ENCODE measurements around the gene TPRG1L.
"Not testable (repeated sequence)": the region's sequence is repeated elsewhere in the genome, so short reads cannot be mapped to it uniquely, and the experiment has no call there.

TPRG1L gene

GRCh38 chr1:3624200-3625136 lies at the start of gene TPRG1L:
Gene TPRG1L, plus strand, starts transcription at chr1:3625015. Its CDS starts 58 bp downstream, at chr1:3625073.
- H3K4me2 ChIP-seq (ENCODE audit: insufficient read depth, low read length): peak within 1 kb of the TSS; percentile 92
- H3K27ac ChIP-seq (ENCODE audit: low read length): peak within 1 kb of the TSS; percentile 70
- peak; percentile 94 for ATAC-seq (ENCODE audit: insufficient read depth, low read depth)
- peak within 1 kb of the TSS; percentile 94 for H2AFZ ChIP-seq (ENCODE audit: low read depth, low read length)
- H3K27me3 ChIP-seq (ENCODE audit: insufficient read depth, low read length, poor library complexity): no peaks in the 10 kb centered on the region
- peaks cover 22% of the 10 kb centered on the region for H3K36me3 ChIP-seq (ENCODE audit: insufficient read depth, low read length)
- peak within 1 kb of the TSS; percentile 59 for H3K9ac ChIP-seq (ENCODE audit: low read depth, low read length)
- H3K4me3 ChIP-seq (ENCODE audit: low read depth in 1 of 2, low read length in 2 of 2): peak within 1 kb of the TSS; percentile 92 to 97
- H4K20me1 ChIP-seq (ENCODE audit: insufficient read depth, low read length): peaks cover 5% of the 10 kb centered on the region; the same call in 1 of the 2 replicates
- peaks cover 24% of the 10 kb centered on the region for H3K4me1 ChIP-seq (ENCODE audit: insufficient read depth, low read length)
- no peaks in the 10 kb centered on the region for H3K9me3 ChIP-seq (ENCODE audit: insufficient read depth, low read length, severe bottlenecking)
- TF ChIP-seq EZH2 (IDR thresholded peaks at IDR 0.05; ENCODE audit: borderline replicate concordance, low read depth, low read length, severe bottlenecking) (no peak), CTCF (IDR thresholded peaks at IDR 0.05; ENCODE audit: borderline replicate concordance, extremely low read depth, low read length, poor library complexity, severe bottlenecking) (no peak)
- H3K79me2 ChIP-seq (ENCODE audit: insufficient read depth, low read length): peaks cover 9% of the 10 kb centered on the region
- peak; percentile 98 for DNase-seq

GRCh38 chr1:3575515-3575914 lies 49.3 kb upstream of the TPRG1L start:
- H3K79me2 ChIP-seq (ENCODE audit: insufficient read depth, low read length); ATAC-seq (ENCODE audit: insufficient read depth, low read depth); H3K36me3 ChIP-seq (ENCODE audit: insufficient read depth, low read length); H3K4me2 ChIP-seq (ENCODE audit: insufficient read depth, low read length); H4K20me1 ChIP-seq (ENCODE audit: insufficient read depth, low read length); H3K27ac ChIP-seq (ENCODE audit: low read length); H3K4me1 ChIP-seq (ENCODE audit: insufficient read depth, low read length); H3K27me3 ChIP-seq (ENCODE audit: insufficient read depth, low read length, poor library complexity); H3K9me3 ChIP-seq (ENCODE audit: insufficient read depth, low read length, severe bottlenecking); DNase-seq; H3K9ac ChIP-seq (ENCODE audit: low read depth, low read length); H3K4me3 ChIP-seq (ENCODE audit: low read depth in 1 of 2, low read length in 2 of 2); H2AFZ ChIP-seq (ENCODE audit: low read depth, low read length): not testable (repeated sequence)

GRCh38 chr1:3575993-3576392 lies 48.8 kb upstream of the TPRG1L start:
- Histone ChIP-seq H3K9me3 (ENCODE audit: insufficient read depth, low read length, severe bottlenecking) (no peaks in the 10 kb centered on the region), H2AFZ (ENCODE audit: low read depth, low read length) (no peak overlapping the region), H3K4me3 (ENCODE audit: low read depth in 1 of 2, low read length in 2 of 2) (no peak overlapping the region), H3K9ac (ENCODE audit: low read depth, low read length) (no peak overlapping the region), H3K36me3 (ENCODE audit: insufficient read depth, low read length) (no peaks in the 10 kb centered on the region), H3K79me2 (ENCODE audit: insufficient read depth, low read length) (no peaks in the 10 kb centered on the region), H3K27ac (ENCODE audit: low read length) (no peak overlapping the region), H3K4me2 (ENCODE audit: insufficient read depth, low read length) (no peak overlapping the region), H3K4me1 (ENCODE audit: insufficient read depth, low read length) (no peaks in the 10 kb centered on the region), H3K27me3 (ENCODE audit: insufficient read depth, low read length, poor library complexity) (no peaks in the 10 kb centered on the region), H4K20me1 (ENCODE audit: insufficient read depth, low read length) (no peaks in the 10 kb centered on the region; the same call in 1 of the 2 replicates)
- ATAC-seq (ENCODE audit: insufficient read depth, low read depth) (no peak), DNase-seq (no peak)
- TF ChIP-seq EZH2 (IDR thresholded peaks at IDR 0.05; ENCODE audit: borderline replicate concordance, low read depth, low read length, severe bottlenecking): no peak
- no peak for TF ChIP-seq CTCF (IDR thresholded peaks at IDR 0.05; ENCODE audit: borderline replicate concordance, extremely low read depth, low read length, poor library complexity, severe bottlenecking)

GRCh38 chr1:3577300-3577699 lies 47.5 kb upstream of the TPRG1L start:
- TF ChIP-seq EZH2 (IDR thresholded peaks at IDR 0.05; ENCODE audit: borderline replicate concordance, low read depth, low read length, severe bottlenecking) (no peak), CTCF (IDR thresholded peaks at IDR 0.05; ENCODE audit: borderline replicate concordance, extremely low read depth, low read length, poor library complexity, severe bottlenecking) (no peak)
- H3K4me3 ChIP-seq (ENCODE audit: low read depth in 1 of 2, low read length in 2 of 2): no peak overlapping the region
- no peaks in the 10 kb centered on the region; the same call in 1 of the 2 replicates for H4K20me1 ChIP-seq (ENCODE audit: insufficient read depth, low read length)
- ATAC-seq (ENCODE audit: insufficient read depth, low read depth): no peak
- H3K27me3 ChIP-seq (ENCODE audit: insufficient read depth, low read length, poor library complexity): no peaks in the 10 kb centered on the region
- H2AFZ ChIP-seq (ENCODE audit: low read depth, low read length): no peak overlapping the region
- no peak overlapping the region for H3K9ac ChIP-seq (ENCODE audit: low read depth, low read length)
- no peaks in the 10 kb centered on the region for H3K36me3 ChIP-seq (ENCODE audit: insufficient read depth, low read length)
- H3K4me2 ChIP-seq (ENCODE audit: insufficient read depth, low read length): no peak overlapping the region
- no peaks in the 10 kb centered on the region for H3K4me1 ChIP-seq (ENCODE audit: insufficient read depth, low read length)
- no peak overlapping the region for H3K27ac ChIP-seq (ENCODE audit: low read length)
- no peak for DNase-seq
- no peaks in the 10 kb centered on the region for H3K79me2 ChIP-seq (ENCODE audit: insufficient read depth, low read length)
- H3K9me3 ChIP-seq (ENCODE audit: insufficient read depth, low read length, severe bottlenecking): no peaks in the 10 kb centered on the region

All from DND-41 (cell line).